H1 (cell line): ENCODE data around the gene DGCR8. TPM values are rescaled to one million over a fixed set of nuclear protein-coding genes. Genes with fewer than 3 reads are reported as not detected.
A peak's percentile ranks its signal among the peaks of the same experiment; 100 is the strongest.

Experiments used
- CTCF ChIA-PET: fragments of 300-600 bp; sonication (Branson Sonifier 250); formaldehyde crosslinking; loops from one replicate; lab custom pipeline; 2021; ENCODE audit not compliant: partially characterized antibody; lab: Charles Lee
- POLR2A ChIA-PET: fragments of 300-600 bp; sonication (Branson Sonifier 250); formaldehyde crosslinking; loops from one replicate; lab custom pipeline; 2021; ENCODE audit warnings: inconsistent platforms; ENCODE audit not compliant: partially characterized antibody; lab: Charles Lee
- DNase-seq, 2 experiments: peaks; one replicate each; pipeline versions ENCODE4 v3.0.0 to v3.0.0-alpha.2; 2010 to 2022; ENCODE audit warnings: low spot score in 2 of 2, low read depth in 1 of 2, mixed read lengths in 1 of 2
- FAIRE-seq: peaks from 2 replicates; lab custom pipeline; 2011; peaks lifted over from hg19 to GRCh38; lab: Jason Lieb, UNC
- H2AFZ ChIP-seq: 2 replicates; pipeline ENCODE4 v1.8.1; 2012; ENCODE audit warnings: low read length, inconsistent platforms
- H2AK5ac ChIP-seq: 2 replicates; pipeline ENCODE4 v1.6.1; 2013; ENCODE audit warnings: low read depth, low read length
- H2BK120ac ChIP-seq: replicated peaks from 2 replicates; pipeline ENCODE3; 2013; ENCODE audit warnings: low read depth, low read length, inconsistent platforms
- H2BK12ac ChIP-seq: 2 replicates; pipeline ENCODE4 v1.6.1; 2013; ENCODE audit warnings: low read depth, low read length
- H2BK15ac ChIP-seq: 2 replicates; pipeline ENCODE4 v1.6.1; 2013; ENCODE audit warnings: low read length
- H2BK20ac ChIP-seq: 2 replicates; pipeline ENCODE4 v1.6.1; 2013; ENCODE audit warnings: low read length
- H2BK5ac ChIP-seq: 2 replicates; pipeline ENCODE4 v1.6.1; 2013; ENCODE audit warnings: low read depth, low read length
- H3K14ac ChIP-seq: 2 replicates; pipeline ENCODE4 v1.6.1; 2013; ENCODE audit warnings: inconsistent platforms; ENCODE audit not compliant: insufficient read length
- H3K18ac ChIP-seq: 2 replicates; pipeline ENCODE4 v1.6.1; 2013; ENCODE audit warnings: low read length; ENCODE audit errors: extremely low read depth
- H3K23ac ChIP-seq: 2 replicates; pipeline ENCODE4 v1.6.1; 2013; ENCODE audit warnings: inconsistent platforms; ENCODE audit not compliant: insufficient read length
- H3K23me2 ChIP-seq: 2 replicates; pipeline ENCODE4 v1.6.1; 2013; ENCODE audit warnings: low read depth, low read length
- H3K27ac ChIP-seq: 2 replicates; pipeline ENCODE4 v1.6.1; 2011; ENCODE audit warnings: low read depth, low read length, inconsistent platforms
- H3K27me3 ChIP-seq, 4 experiments: replicated peaks in 1 of 4; 1 replicate in 1 of 4; 2 replicates in 3 of 4; pipeline versions ENCODE4 v1.6.1 to v1.8.1; 2011 to 2013; ENCODE audit warnings: low read length in 3 of 4, mild to moderate bottlenecking in 3 of 4, inconsistent platforms in 2 of 4, mixed read lengths in 2 of 4, moderate library complexity in 1 of 4; ENCODE audit not compliant: control insufficient read depth in 3 of 4, insufficient read depth in 3 of 4; ENCODE audit errors: extremely low read depth in 1 of 4
- H3K36me3 ChIP-seq, 4 experiments: 2 replicates each; pipeline versions ENCODE4 v1.6.1 to v1.8.1; 2011 to 2013; ENCODE audit warnings: mild to moderate bottlenecking in 4 of 4, low read length in 3 of 4, moderate library complexity in 2 of 4, control low read depth in 1 of 4, inconsistent platforms in 1 of 4; ENCODE audit not compliant: insufficient read depth in 4 of 4, control insufficient read depth in 2 of 4
- H3K4ac ChIP-seq: replicated peaks from 2 replicates; pipeline ENCODE3; 2013; ENCODE audit warnings: low read length, low read depth, mixed read lengths, inconsistent platforms; ENCODE audit not compliant: insufficient read length
- H3K4me1 ChIP-seq, 4 experiments: replicated peaks in 1 of 4; 1 replicate in 1 of 4; 2 replicates in 3 of 4; pipeline versions ENCODE4 v1.6.1 to v1.8.1; 2011 to 2013; ENCODE audit warnings: low read length in 3 of 4, inconsistent platforms in 2 of 4, mixed read lengths in 1 of 4; ENCODE audit not compliant: insufficient read depth in 4 of 4, control insufficient read depth in 3 of 4
- H3K4me2 ChIP-seq, 2 experiments: 2 replicates each; pipeline versions ENCODE4 v1.6.1 to v1.8.1; 2011 to 2013; ENCODE audit warnings: low read depth in 2 of 2, low read length in 2 of 2, control low read depth in 1 of 2, inconsistent platforms in 1 of 2, mild to moderate bottlenecking in 1 of 2; ENCODE audit not compliant: insufficient read depth in 1 of 2
- H3K4me3 ChIP-seq, 4 experiments: fragments of 200-600, 300-600 bp in 1 of 4; sonication (generic), shearing (Covaris generic), sonication (Bioruptor Twin) in 1 of 4; 2 replicates each; pipeline versions ENCODE4 v1.5.1 to v1.8.1; 2011 to 2016; ENCODE audit warnings: low read length in 4 of 4, low read depth in 3 of 4, control low read depth in 2 of 4, inconsistent platforms in 2 of 4, mild to moderate bottlenecking in 2 of 4, mixed read lengths in 1 of 4, moderate library complexity in 1 of 4; ENCODE audit not compliant: insufficient read depth in 2 of 4; ENCODE audit errors: extremely low read depth in 1 of 4
- H3K56ac ChIP-seq: replicated peaks from 2 replicates; pipeline ENCODE3; 2013; ENCODE audit warnings: low read depth, mild to moderate bottlenecking, mixed read lengths, low read length, inconsistent platforms; ENCODE audit not compliant: insufficient read length
- H3K79me1 ChIP-seq: 2 replicates; pipeline ENCODE4 v1.6.1; 2013; ENCODE audit warnings: low read depth, low read length, control low read depth
- H3K79me2 ChIP-seq, 2 experiments: 2 replicates each; pipeline versions ENCODE4 v1.6.1 to v1.8.1; 2012 to 2013; ENCODE audit warnings: low read length in 2 of 2, mild to moderate bottlenecking in 2 of 2, inconsistent platforms in 1 of 2; ENCODE audit not compliant: insufficient read depth in 2 of 2, control insufficient read depth in 1 of 2
- H3K9ac ChIP-seq, 4 experiments: replicated peaks in 1 of 4; 1 replicate in 1 of 4; 2 replicates in 3 of 4; pipeline versions ENCODE4 v1.6.1 to v1.8.1; 2011 to 2013; ENCODE audit warnings: low read depth in 3 of 4, low read length in 3 of 4, control low read depth in 2 of 4, mild to moderate bottlenecking in 2 of 4, moderate library complexity in 2 of 4, inconsistent platforms in 1 of 4; ENCODE audit errors: extremely low read depth in 1 of 4
- H3K9me3 ChIP-seq, 2 experiments: 2 replicates each; pipeline versions ENCODE4 v1.6.1 to v1.8.1; 2012 to 2013; ENCODE audit warnings: mild to moderate bottlenecking in 2 of 2, moderate library complexity in 2 of 2, control low read depth in 1 of 2, inconsistent platforms in 1 of 2, low read depth in 1 of 2, low read length in 1 of 2, mixed read lengths in 1 of 2; ENCODE audit not compliant: insufficient read depth in 2 of 2
- H4K20me1 ChIP-seq, 2 experiments: replicated peaks in 1 of 2; 2 replicates each; pipeline versions ENCODE3 to v1.8.1; 2011 to 2013; ENCODE audit warnings: inconsistent platforms in 2 of 2, low read length in 2 of 2, mild to moderate bottlenecking in 1 of 2; ENCODE audit not compliant: insufficient read depth in 2 of 2, control insufficient read depth in 1 of 2
- H4K5ac ChIP-seq: 2 replicates; pipeline ENCODE4 v1.6.1; 2013; ENCODE audit warnings: low read length, low read depth, mixed read lengths, inconsistent platforms; ENCODE audit not compliant: insufficient read length
- H4K8ac ChIP-seq: 2 replicates; pipeline ENCODE4 v1.8.0; 2013; ENCODE audit warnings: mild to moderate bottlenecking, moderate library complexity, low read length, inconsistent platforms; ENCODE audit not compliant: insufficient read depth; ENCODE audit errors: extremely low read depth
- H4K91ac ChIP-seq: replicated peaks from 2 replicates; pipeline ENCODE3; 2013; ENCODE audit warnings: low read length, mixed read lengths, inconsistent platforms; ENCODE audit not compliant: insufficient read length
- CEBPB ChIP-seq: IDR thresholded peaks from 2 replicates; pipeline ENCODE4 v1.6.1; 2012; ENCODE audit warnings: low read depth, low read length
- CHD1 ChIP-seq: IDR thresholded peaks from 2 replicates; pipeline ENCODE4 v1.6.1; 2012; ENCODE audit warnings: low read depth, low read length, improper control_type of control experiment
- CTBP2 ChIP-seq: IDR thresholded peaks from 2 replicates; pipeline ENCODE4 v1.7.0; 2011; ENCODE audit warnings: borderline replicate concordance, mild to moderate bottlenecking, moderate library complexity, mixed read lengths, low read length; ENCODE audit not compliant: insufficient read depth, insufficient read length
- HDAC2 ChIP-seq, 2 experiments: fragments of 300-600 bp in 1 of 2; sonication (generic) in 1 of 2; IDR thresholded peaks; 2 replicates each; pipeline ENCODE4 v1.6.1; 2011 to 2012; ENCODE audit warnings: low read depth in 2 of 2, low read length in 2 of 2, mild to moderate bottlenecking in 2 of 2, moderate library complexity in 2 of 2, borderline replicate concordance in 1 of 2, inconsistent platforms in 1 of 2
- JUND ChIP-seq: IDR thresholded peaks from 2 replicates; pipeline ENCODE4 v1.6.1; 2011; ENCODE audit warnings: mild to moderate bottlenecking, improper control_type of control experiment, low read length
- MAFK ChIP-seq: IDR thresholded peaks from 2 replicates; pipeline ENCODE4 v1.6.1; 2012; ENCODE audit warnings: low read depth, mild to moderate bottlenecking, improper control_type of control experiment, low read length
- NANOG ChIP-seq: IDR thresholded peaks from 2 replicates; pipeline ENCODE4 v1.6.1; 2011; ENCODE audit warnings: low read length, low read depth, mild to moderate bottlenecking, inconsistent platforms; ENCODE audit not compliant: insufficient read depth, poor library complexity, severe bottlenecking
- RBBP5 ChIP-seq: IDR thresholded peaks from 2 replicates; pipeline ENCODE4 v1.7.1; 2012; ENCODE audit warnings: low read depth, mild to moderate bottlenecking, inconsistent platforms, low read length, moderate library complexity, borderline replicate concordance
- RNF2 ChIP-seq: fragments of 200-900, 300-1000 bp; sonication (generic); IDR thresholded peaks from 2 replicates; pipeline ENCODE4 v1.7.1; 2016; ENCODE audit warnings: borderline replicate concordance, low read depth, mild to moderate bottlenecking, antibody characterized with exemption, low read length; ENCODE audit not compliant: poor library complexity, severe bottlenecking; ENCODE audit errors: missing control alignments
- SIN3A ChIP-seq, 2 experiments: IDR thresholded peaks in 1 of 2; conservative IDR thresholded peaks in 1 of 2; 2 replicates each; pipeline ENCODE4 v1.6.1; 2011 to 2012; ENCODE audit warnings: low read length in 2 of 2, improper control_type of control experiment in 1 of 2, low read depth in 1 of 2, mild to moderate bottlenecking in 1 of 2
- TBP ChIP-seq: IDR thresholded peaks from 2 replicates; pipeline ENCODE4 v1.6.1; 2011; ENCODE audit warnings: low read depth, low read length, improper control_type of control experiment
- ZNF274 ChIP-seq: IDR thresholded peaks from 2 replicates; pipeline ENCODE4 v1.7.0; 2012; ENCODE audit warnings: low read length, borderline replicate concordance; ENCODE audit errors: extremely low read depth
- WGBS, 2 experiments: shearing (Covaris generic) in 1 of 2; methylation state at CpG; one replicate each; pipeline versions ENCODE4 v1.1.6 to v1.1.7; 2013 to 2015; ENCODE audit warnings: low lambda C conversion rate in 2 of 2, mixed read lengths in 2 of 2, inconsistent platforms in 1 of 2, low coverage in 1 of 2, missing lambda C conversion rate in 1 of 2; ENCODE audit not compliant: insufficient replicate concordance in 2 of 2, insufficient coverage in 1 of 2, insufficient read length in 1 of 2; ENCODE audit errors: extremely low coverage in 1 of 2, missing lambda C conversion rate in 1 of 2; 5-methylcytosine and 5-hydroxymethylcytosine counted together
- polyA plus RNA-seq, 7 experiments: library from polyadenylated mRNA; depleted of rRNA in 3 of 7; stranded (reverse) in 5 of 7; unstranded in 2 of 7; fragments of >200 nt in 5 of 7; fragments of 200-250 nt in 2 of 7; gene quantifications; 1 replicate in 5 of 7; 2 replicates in 1 of 7; 4 replicates in 1 of 7; pipeline versions ENCODE4 v1.2.1 to v1.2.3, GENCODE V29; 2011 to 2013; ENCODE audit warnings: missing spikeins in 2 of 7, mixed read lengths in 2 of 7
- total RNA-seq: library from RNA; stranded (reverse); fragmentation: NEBNext Ultra II Directional; extraction: Animal tissue kit (Norgen Biotek cat#: 25700); gene quantifications from 2 replicates; pipeline ENCODE4 v1.2.1, GENCODE V29; 2021

The DGCR8 gene
- total and polyA plus RNA-seq, 2 of the 8 experiments (the other 6 are each of a cell fraction or from before 2014, with no cell fraction given) = 23.7 to 43.7 TPM

DNA sequence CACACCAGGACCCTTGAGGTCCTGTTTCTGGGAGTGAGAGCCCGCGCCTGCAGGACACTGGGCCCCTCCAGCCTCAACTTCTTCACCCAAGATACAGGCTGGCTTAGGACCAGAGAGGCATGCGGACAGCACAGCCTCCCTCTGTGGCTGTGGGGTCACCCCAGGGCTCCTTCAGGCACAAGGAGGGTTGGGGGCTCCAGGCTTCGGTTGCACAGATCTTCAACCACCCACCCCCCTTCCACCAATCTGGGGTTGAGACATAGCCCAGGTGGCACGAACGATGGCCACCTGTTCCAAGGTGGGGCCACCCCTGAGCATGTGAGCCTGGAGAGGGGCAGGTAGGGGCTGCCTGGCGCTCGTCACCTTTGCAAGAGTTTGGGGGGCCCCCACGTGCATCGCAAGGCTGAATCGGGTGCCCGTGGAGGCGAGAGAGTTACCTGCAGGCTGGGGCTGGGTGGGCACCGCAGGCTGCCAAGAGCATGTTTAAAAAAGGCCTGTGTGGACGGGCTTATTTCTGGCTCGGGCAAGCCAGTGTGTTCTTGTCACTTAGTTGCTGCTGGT lies 52.7 kb downstream of the DGCR8 start:
- H3K27ac ChIP-seq = no peak overlapping the region
- H2AFZ ChIP-seq = no peak overlapping the region
- TF ChIP-seq CHD1 (no peak), RNF2 (no peak), RBBP5 (no peak), NANOG (no peak), JUND (no peak), ZNF274 (no peak), CEBPB (no peak), TBP (no peak), CTBP2 (no peak), MAFK (no peak), SIN3A (conservative IDR thresholded peaks at IDR 0.05 in 1 of 2, IDR thresholded peaks at IDR 0.05 in 1 of 2; ENCODE audit: low read depth in 1 of 2, low read length in 2 of 2) (no peak), HDAC2 (IDR thresholded peaks at IDR 0.05; ENCODE audit: borderline replicate concordance in 1 of 2, low read depth in 2 of 2, low read length in 2 of 2) (no peak)

More for the DNA sequence above, 52.7 kb downstream of the DGCR8 start:
- Histone ChIP-seq H3K23me2 (peaks cover 7% of the 10 kb centered on the region; the same call in 1 of the 2 replicates), H3K36me3 (peaks cover 0 to 5% (median 1%) of the 10 kb centered on the region in 4 experiments; a peak in 3 of 8 replicates), H3K56ac (no peak overlapping the region), H4K8ac (no peak overlapping the region; the same call in 1 of the 2 replicates), H2BK12ac (no peak overlapping the region), H4K91ac (no peak overlapping the region), H2BK120ac (no peak overlapping the region), H3K4ac (peak overlapping the region; percentile 85), H2BK20ac (no peak overlapping the region), H3K4me2 (peak overlapping the region; percentile 68 to 82), H3K79me1 (peaks cover 15% of the 10 kb centered on the region), H3K27me3 (no peaks in the 10 kb centered on the region; a peak in 2 of 7 replicates), H4K5ac (no peak overlapping the region), H2AK5ac (peak overlapping the region; percentile 71; the same call in 1 of the 2 replicates), H3K4me1 (peaks cover 0 to 12% (median 7%) of the 10 kb centered on the region in 4 experiments; a peak in 4 of 7 replicates), H3K18ac (no peak overlapping the region), H4K20me1 (peaks cover 17 to 26% of the 10 kb centered on the region in 2 experiments), H3K79me2 (peaks cover 0 to 21% of the 10 kb centered on the region in 2 experiments; a peak in 3 of 4 replicates), H3K9me3 (no peaks in the 10 kb centered on the region), H3K14ac (no peak overlapping the region), H2BK15ac (no peak overlapping the region), H2BK5ac (no peak overlapping the region), H3K23ac (no peak overlapping the region), H3K9ac (no peak overlapping the region), H3K4me3 (peak overlapping the region; percentile 53 to 70 (median 58); a peak in 7 of 8 replicates)
- FAIRE-seq (no peak), DNase-seq (no peak)
- POLR2A ChIA-PET = interaction anchor here (10.1 kb wide), 1 partner anchor 6 kb away, joined by 104 read pairs; no protein-coding TSS in a partner anchor
- CTCF ChIA-PET = no interaction called here
- 93% methylated on average over 16 of the region's 16 CpGs; no CpG with 5 or more reads in 1 of the 2 experiments for WGBS, 2 experiments
